Stimulated activated memory B cell treated with anti-CD40 and anti-IgM and Interleukin-4, amounts not matched to agents 10 μg/mL and 1 μg/mL and 100 μg/mL, for 72 hours (primary cell): Measurements from ENCODE around the gene CCDC134.
A peak's percentile ranks its signal among the peaks of the same experiment; 100 is the strongest.

ENCODE experiments used
- ATAC-seq: fragments of 150-1000 bp; cut with Tn5 transposase; 2 replicates; pipeline ENCODE4 v1.10.0; 2021
- H3K27ac Mint-ChIP-seq: one replicate; pipeline ENCODE4 v1.8.0; 2022; ENCODE audit warnings: mild to moderate bottlenecking, mixed read lengths
- H3K27me3 Mint-ChIP-seq: one replicate; pipeline ENCODE4 v1.8.0; 2022; ENCODE audit warnings: mixed read lengths
- H3K36me3 Mint-ChIP-seq: one replicate; pipeline ENCODE4 v1.8.0; 2022; ENCODE audit warnings: mixed read lengths
- H3K4me1 Mint-ChIP-seq: one replicate; pipeline ENCODE4 v1.8.0; 2022; ENCODE audit warnings: mixed read lengths
- H3K4me3 Mint-ChIP-seq: one replicate; pipeline ENCODE4 v1.8.0; 2022; ENCODE audit warnings: mild to moderate bottlenecking, moderate library complexity, mixed read lengths
- H3K9me3 Mint-ChIP-seq: one replicate; pipeline ENCODE4 v1.8.0; 2022; ENCODE audit warnings: mixed read lengths

The CCDC134 gene

GRCh38 chr22:41810022-41810421 lies 9.5 kb downstream of the CCDC134 start:
- Mint-ChIP-seq H3K36me3 (peaks cover 29% of the 10 kb centered on the region), H3K27me3 (no peaks in the 10 kb centered on the region), H3K4me1 (no peaks in the 10 kb centered on the region), H3K9me3 (no peaks in the 10 kb centered on the region), H3K4me3 (no peak overlapping the region), H3K27ac (no peak overlapping the region)
- no peak for ATAC-seq

GRCh38 chr22:41812805-41813545 lies 12.5 kb downstream of the CCDC134 start:
- Mint-ChIP-seq H3K4me3 (no peak overlapping the region), H3K4me1 (no peaks in the 10 kb centered on the region), H3K9me3 (no peaks in the 10 kb centered on the region), H3K27ac (no peak overlapping the region), H3K36me3 (peaks cover 29% of the 10 kb centered on the region), H3K27me3 (no peaks in the 10 kb centered on the region)
- no peak for ATAC-seq

GRCh38 chr22:41813726-41814410 lies 13.4 kb downstream of the CCDC134 start:
- Mint-ChIP-seq H3K27me3 (no peaks in the 10 kb centered on the region), H3K36me3 (peaks cover 29% of the 10 kb centered on the region), H3K27ac (no peak overlapping the region), H3K9me3 (no peaks in the 10 kb centered on the region), H3K4me3 (no peak overlapping the region), H3K4me1 (no peaks in the 10 kb centered on the region)
- ATAC-seq, result no peak

- no peaks in the 10 kb centered on the region for H3K27me3 Mint-ChIP-seq
- peaks cover 25% of the 10 kb centered on the region for H3K36me3 Mint-ChIP-seq
- H3K4me1 Mint-ChIP-seq, result no peaks in the 10 kb centered on the region
- no peaks in the 10 kb centered on the region for H3K9me3 Mint-ChIP-seq
- H3K27ac Mint-ChIP-seq, result no peak overlapping the region
- H3K4me3 Mint-ChIP-seq, result no peak overlapping the region
- ATAC-seq, result no peak
Observed at GRCh38 chr22:41815716-41816115, 15.2 kb downstream of the CCDC134 start.

- Mint-ChIP-seq H3K4me3 (no peak overlapping the region), H3K27ac (no peak overlapping the region), H3K27me3 (no peaks in the 10 kb centered on the region), H3K4me1 (no peaks in the 10 kb centered on the region), H3K36me3 (peaks cover 27% of the 10 kb centered on the region), H3K9me3 (no peaks in the 10 kb centered on the region)
- no peak for ATAC-seq
Observed at GRCh38 chr22:41816241-41816640, 15.8 kb downstream of the CCDC134 start.

GRCh38 chr22:41816871-41817270 lies 16.4 kb downstream of the CCDC134 start:
- Mint-ChIP-seq H3K36me3 (peaks cover 27% of the 10 kb centered on the region), H3K27ac (no peak overlapping the region), H3K9me3 (no peaks in the 10 kb centered on the region), H3K27me3 (no peaks in the 10 kb centered on the region), H3K4me1 (no peaks in the 10 kb centered on the region), H3K4me3 (no peak overlapping the region)
- ATAC-seq, result no peak

- no peak for ATAC-seq
- H3K27ac Mint-ChIP-seq, result no peak overlapping the region
- H3K27me3 Mint-ChIP-seq, result no peaks in the 10 kb centered on the region
Observed at GRCh38 chr22:41818011-41818410, 17.5 kb downstream of the CCDC134 start.

GRCh38 chr22:41818596-41818995 lies 18.1 kb downstream of the CCDC134 start:
- H3K4me1 Mint-ChIP-seq, result peaks cover 9% of the 10 kb centered on the region
- H3K27ac Mint-ChIP-seq, result no peak overlapping the region
- H3K27me3 Mint-ChIP-seq, result no peaks in the 10 kb centered on the region
- no peak for ATAC-seq
- peaks cover 27% of the 10 kb centered on the region for H3K36me3 Mint-ChIP-seq
- H3K9me3 Mint-ChIP-seq, result no peaks in the 10 kb centered on the region
- H3K4me3 Mint-ChIP-seq, result no peak overlapping the region

More at GRCh38 chr22:41818011-41818410, 17.5 kb downstream of the CCDC134 start:
- H3K4me3 Mint-ChIP-seq, result no peak overlapping the region
- peaks cover 27% of the 10 kb centered on the region for H3K36me3 Mint-ChIP-seq
- peaks cover 9% of the 10 kb centered on the region for H3K4me1 Mint-ChIP-seq
- no peaks in the 10 kb centered on the region for H3K9me3 Mint-ChIP-seq

GRCh38 chr22:41819257-41819656 lies 18.8 kb downstream of the CCDC134 start:
- H3K36me3 Mint-ChIP-seq, result peaks cover 25% of the 10 kb centered on the region

GRCh38 chr22:41820447-41820846 lies 20.0 kb downstream of the CCDC134 start:
- Mint-ChIP-seq H3K4me1 (peaks cover 9% of the 10 kb centered on the region), H3K27me3 (no peaks in the 10 kb centered on the region), H3K4me3 (no peak overlapping the region), H3K36me3 (peaks cover 22% of the 10 kb centered on the region), H3K27ac (no peak overlapping the region), H3K9me3 (no peaks in the 10 kb centered on the region)
- no peak for ATAC-seq

More at GRCh38 chr22:41819257-41819656, 18.8 kb downstream of the CCDC134 start:
- no peak overlapping the region for H3K4me3 Mint-ChIP-seq
- no peak for ATAC-seq
- H3K27ac Mint-ChIP-seq, result no peak overlapping the region
- no peaks in the 10 kb centered on the region for H3K9me3 Mint-ChIP-seq
- H3K4me1 Mint-ChIP-seq, result peaks cover 9% of the 10 kb centered on the region
- no peaks in the 10 kb centered on the region for H3K27me3 Mint-ChIP-seq

- peaks cover 26% of the 10 kb centered on the region for H3K36me3 Mint-ChIP-seq
- H3K27me3 Mint-ChIP-seq, result no peaks in the 10 kb centered on the region
- peak overlapping the region; percentile 44 for H3K27ac Mint-ChIP-seq
- H3K4me3 Mint-ChIP-seq, result no peak overlapping the region
- no peaks in the 10 kb centered on the region for H3K9me3 Mint-ChIP-seq
- H3K4me1 Mint-ChIP-seq, result peaks cover 9% of the 10 kb centered on the region
- ATAC-seq, result no peak
Observed at GRCh38 chr22:41821471-41822316, 21.2 kb downstream of the CCDC134 start.

- no peaks in the 10 kb centered on the region for H3K27me3 Mint-ChIP-seq
- ATAC-seq, result peak; percentile 84
- peaks cover 26% of the 10 kb centered on the region for H3K36me3 Mint-ChIP-seq
- H3K9me3 Mint-ChIP-seq, result no peaks in the 10 kb centered on the region
- peaks cover 9% of the 10 kb centered on the region for H3K4me1 Mint-ChIP-seq
- H3K27ac Mint-ChIP-seq, result peak overlapping the region; percentile 44
- no peak overlapping the region for H3K4me3 Mint-ChIP-seq
Observed at GRCh38 chr22:41822317-41823057, 22.0 kb downstream of the CCDC134 start.

- H3K4me1 Mint-ChIP-seq, result peaks cover 16% of the 10 kb centered on the region
- no peak overlapping the region for H3K4me3 Mint-ChIP-seq
- ATAC-seq, result no peak
- H3K36me3 Mint-ChIP-seq, result peaks cover 26% of the 10 kb centered on the region
- no peaks in the 10 kb centered on the region for H3K9me3 Mint-ChIP-seq
- H3K27me3 Mint-ChIP-seq, result no peaks in the 10 kb centered on the region
- H3K27ac Mint-ChIP-seq, result peak overlapping the region; percentile 59
Observed at GRCh38 chr22:41823797-41824196, 23.3 kb downstream of the CCDC134 start.

- Mint-ChIP-seq H3K4me3 (no peak overlapping the region), H3K36me3 (peaks cover 16% of the 10 kb centered on the region), H3K4me1 (peaks cover 30% of the 10 kb centered on the region), H3K9me3 (no peaks in the 10 kb centered on the region), H3K27me3 (no peaks in the 10 kb centered on the region), H3K27ac (peak overlapping the region; percentile 59)
- ATAC-seq, result no peak
Observed at GRCh38 chr22:41825376-41825775, 24.9 kb downstream of the CCDC134 start.

- Mint-ChIP-seq H3K27ac (peak overlapping the region; percentile 59), H3K27me3 (no peaks in the 10 kb centered on the region), H3K4me1 (peaks cover 33% of the 10 kb centered on the region), H3K36me3 (peaks cover 11% of the 10 kb centered on the region), H3K9me3 (no peaks in the 10 kb centered on the region), H3K4me3 (no peak overlapping the region)
- no peak for ATAC-seq
Observed at GRCh38 chr22:41826021-41826420, 25.5 kb downstream of the CCDC134 start.
